Measurements from ENCODE around the gene CGN.

Gene CGN

DNA sequence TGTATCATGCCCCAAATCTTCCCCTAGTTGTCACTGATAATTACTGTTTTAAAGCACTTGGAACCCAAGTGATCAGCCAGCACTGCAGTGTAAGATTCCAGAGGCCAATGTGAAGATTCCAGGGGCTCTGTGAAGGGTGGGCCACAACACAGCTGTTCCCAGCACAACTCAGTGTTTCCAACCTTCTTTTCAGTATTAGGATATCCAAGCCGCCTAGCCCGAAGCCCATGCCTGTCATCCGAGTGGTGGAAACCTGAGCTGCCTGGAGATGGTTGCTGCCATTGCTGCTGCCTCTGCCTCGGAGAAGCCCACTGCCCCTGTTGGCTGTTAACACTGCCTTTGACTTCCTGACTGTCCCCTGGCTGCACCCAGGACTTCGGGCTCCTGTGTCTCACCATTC lies 70.3 kb downstream of the CGN start (continued):
- TF ChIP-seq, protein P1, sequence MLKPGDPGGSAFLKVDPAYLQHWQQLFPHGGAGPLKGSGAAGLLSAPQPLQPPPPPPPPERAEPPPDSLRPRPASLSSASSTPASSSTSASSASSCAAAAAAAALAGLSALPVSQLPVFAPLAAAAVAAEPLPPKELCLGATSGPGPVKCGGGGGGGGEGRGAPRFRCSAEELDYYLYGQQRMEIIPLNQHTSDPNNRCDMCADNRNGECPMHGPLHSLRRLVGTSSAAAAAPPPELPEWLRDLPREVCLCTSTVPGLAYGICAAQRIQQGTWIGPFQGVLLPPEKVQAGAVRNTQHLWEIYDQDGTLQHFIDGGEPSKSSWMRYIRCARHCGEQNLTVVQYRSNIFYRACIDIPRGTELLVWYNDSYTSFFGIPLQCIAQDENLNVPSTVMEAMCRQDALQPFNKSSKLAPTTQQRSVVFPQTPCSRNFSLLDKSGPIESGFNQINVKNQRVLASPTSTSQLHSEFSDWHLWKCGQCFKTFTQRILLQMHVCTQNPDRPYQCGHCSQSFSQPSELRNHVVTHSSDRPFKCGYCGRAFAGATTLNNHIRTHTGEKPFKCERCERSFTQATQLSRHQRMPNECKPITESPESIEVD (tag by site-specific recombination; IDR thresholded peaks at IDR 0.05): no peak
- TF ChIP-seq, protein P2, sequence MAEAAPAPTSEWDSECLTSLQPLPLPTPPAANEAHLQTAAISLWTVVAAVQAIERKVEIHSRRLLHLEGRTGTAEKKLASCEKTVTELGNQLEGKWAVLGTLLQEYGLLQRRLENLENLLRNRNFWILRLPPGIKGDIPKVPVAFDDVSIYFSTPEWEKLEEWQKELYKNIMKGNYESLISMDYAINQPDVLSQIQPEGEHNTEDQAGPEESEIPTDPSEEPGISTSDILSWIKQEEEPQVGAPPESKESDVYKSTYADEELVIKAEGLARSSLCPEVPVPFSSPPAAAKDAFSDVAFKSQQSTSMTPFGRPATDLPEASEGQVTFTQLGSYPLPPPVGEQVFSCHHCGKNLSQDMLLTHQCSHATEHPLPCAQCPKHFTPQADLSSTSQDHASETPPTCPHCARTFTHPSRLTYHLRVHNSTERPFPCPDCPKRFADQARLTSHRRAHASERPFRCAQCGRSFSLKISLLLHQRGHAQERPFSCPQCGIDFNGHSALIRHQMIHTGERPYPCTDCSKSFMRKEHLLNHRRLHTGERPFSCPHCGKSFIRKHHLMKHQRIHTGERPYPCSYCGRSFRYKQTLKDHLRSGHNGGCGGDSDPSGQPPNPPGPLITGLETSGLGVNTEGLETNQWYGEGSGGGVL (tag by site-specific recombination; IDR thresholded peaks at IDR 0.05): no peak
- TF ChIP-seq ZNF48 (tag by site-specific recombination; IDR thresholded peaks at IDR 0.05) (no peak), KLF1 (tag by site-specific recombination; IDR thresholded peaks at IDR 0.05) (no peak)
- TF ChIP-seq, protein P3, sequence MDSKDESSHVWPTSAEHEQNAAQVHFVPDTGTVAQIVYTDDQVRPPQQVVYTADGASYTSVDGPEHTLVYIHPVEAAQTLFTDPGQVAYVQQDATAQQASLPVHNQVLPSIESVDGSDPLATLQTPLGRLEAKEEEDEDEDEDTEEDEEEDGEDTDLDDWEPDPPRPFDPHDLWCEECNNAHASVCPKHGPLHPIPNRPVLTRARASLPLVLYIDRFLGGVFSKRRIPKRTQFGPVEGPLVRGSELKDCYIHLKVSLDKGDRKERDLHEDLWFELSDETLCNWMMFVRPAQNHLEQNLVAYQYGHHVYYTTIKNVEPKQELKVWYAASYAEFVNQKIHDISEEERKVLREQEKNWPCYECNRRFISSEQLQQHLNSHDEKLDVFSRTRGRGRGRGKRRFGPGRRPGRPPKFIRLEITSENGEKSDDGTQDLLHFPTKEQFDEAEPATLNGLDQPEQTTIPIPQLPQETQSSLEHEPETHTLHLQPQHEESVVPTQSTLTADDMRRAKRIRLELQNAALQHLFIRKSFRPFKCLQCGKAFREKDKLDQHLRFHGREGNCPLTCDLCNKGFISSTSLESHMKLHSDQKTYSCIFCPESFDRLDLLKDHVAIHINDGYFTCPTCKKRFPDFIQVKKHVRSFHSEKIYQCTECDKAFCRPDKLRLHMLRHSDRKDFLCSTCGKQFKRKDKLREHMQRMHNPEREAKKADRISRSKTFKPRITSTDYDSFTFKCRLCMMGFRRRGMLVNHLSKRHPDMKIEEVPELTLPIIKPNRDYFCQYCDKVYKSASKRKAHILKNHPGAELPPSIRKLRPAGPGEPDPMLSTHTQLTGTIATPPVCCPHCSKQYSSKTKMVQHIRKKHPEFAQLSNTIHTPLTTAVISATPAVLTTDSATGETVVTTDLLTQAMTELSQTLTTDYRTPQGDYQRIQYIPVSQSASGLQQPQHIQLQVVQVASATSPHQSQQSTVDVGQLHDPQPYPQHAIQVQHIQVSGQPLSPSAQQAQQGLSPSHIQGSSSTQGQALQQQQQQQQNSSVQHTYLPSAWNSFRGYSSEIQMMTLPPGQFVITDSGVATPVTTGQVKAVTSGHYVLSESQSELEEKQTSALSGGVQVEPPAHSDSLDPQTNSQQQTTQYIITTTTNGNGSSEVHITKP (tag by site-specific recombination; IDR thresholded peaks at IDR 0.05): no peak

DNA sequence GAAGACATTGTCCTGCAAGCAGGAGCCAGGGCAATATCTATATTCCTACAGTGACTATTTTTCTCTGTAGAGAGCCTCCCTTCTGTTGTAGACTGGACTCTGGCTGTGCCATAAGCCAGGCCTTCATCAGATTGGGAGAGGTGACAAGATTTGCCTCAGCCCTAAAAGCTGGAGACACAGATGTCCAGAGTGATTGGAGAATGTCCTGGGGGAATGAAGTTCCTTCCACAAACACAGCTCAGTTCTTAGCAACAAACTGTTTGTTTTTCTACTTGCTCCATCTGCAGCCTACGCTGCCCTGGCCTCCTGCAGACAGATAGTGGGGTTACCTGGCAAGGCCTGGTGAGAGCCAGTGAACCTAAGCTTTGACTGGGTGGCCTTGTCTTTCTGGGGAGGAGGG lies 70.7 kb downstream of the CGN start:
- no peak overlapping the region for H3K4me3 ChIP-seq (ENCODE audit: low read depth, low read length)
- ChIA-PET CTCF (interaction anchor here (0.8 kb wide), 1 partner anchor 12 kb away, joined by 5 read pairs; no protein-coding TSS in a partner anchor), POLR2A (interaction anchor here (1.1 kb wide), 1 partner anchor 41 kb away, joined by 7 read pairs; the partner anchor contains the start of gene TUFT1)
- no peak overlapping the region for H3K27ac ChIP-seq (ENCODE audit: extremely low read depth, low read depth, low read length)
- peaks cover 5 to 61% of the 10 kb centered on the region in 2 experiments; a peak in 2 of 3 replicates for H3K36me3 ChIP-seq (ENCODE audit: control insufficient read depth in 2 of 2, insufficient read depth in 1 of 2, low read length in 2 of 2)
- H3K9me3 ChIP-seq (ENCODE audit: control insufficient read depth, insufficient read depth, low read depth, low read length): no peaks in the 10 kb centered on the region
- H3K4me1 ChIP-seq (ENCODE audit: control insufficient read depth, insufficient read depth, low read length): no peaks in the 10 kb centered on the region
- no peak for TF ChIP-seq ZNF610 (tag by site-specific recombination; IDR thresholded peaks at IDR 0.05; ENCODE audit: borderline replicate concordance)
- no peak for TF ChIP-seq YY2 (tag by site-specific recombination; IDR thresholded peaks at IDR 0.05)
- TF ChIP-seq ZNF37A (tag by site-specific recombination; IDR thresholded peaks at IDR 0.05): no peak
- no peak for TF ChIP-seq ZBTB8A (tag by site-specific recombination; IDR thresholded peaks at IDR 0.05)
- TF ChIP-seq SCRT2 (tag by site-specific recombination; IDR thresholded peaks at IDR 0.05): no peak
- no peak for TF ChIP-seq ZNF341 (tag by site-specific recombination; IDR thresholded peaks at IDR 0.05; ENCODE audit: low read depth)
- no peak for TF ChIP-seq PRDM1 (tag by site-specific recombination; IDR thresholded peaks at IDR 0.05)
- TF ChIP-seq ZNF626 (tag by site-specific recombination; IDR thresholded peaks at IDR 0.05): no peak

DNA sequence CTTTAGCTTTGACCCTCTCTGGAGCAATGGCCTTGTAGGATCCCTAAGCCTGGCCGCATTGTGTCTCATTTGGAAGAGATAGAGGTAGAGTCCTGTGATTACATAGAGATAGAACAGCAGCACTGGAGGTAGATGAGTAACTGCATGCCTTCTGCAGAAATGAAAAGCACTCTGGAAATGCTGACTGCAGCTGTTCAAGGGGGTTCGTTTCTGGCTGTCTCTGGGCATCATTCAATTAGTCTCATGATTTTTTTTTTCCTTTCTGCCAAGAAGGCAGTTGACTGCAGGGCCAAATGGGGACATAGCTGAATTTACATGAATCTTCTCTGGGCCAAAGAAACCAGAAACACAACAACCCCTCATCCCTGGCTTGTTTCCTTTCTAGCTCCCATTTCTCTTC lies 72.6 kb downstream of the CGN start:
- Histone ChIP-seq H3K36me3 (ENCODE audit: control insufficient read depth in 2 of 2, insufficient read depth in 1 of 2, low read length in 2 of 2) (peaks cover 5 to 43% of the 10 kb centered on the region in 2 experiments; a peak in 2 of 3 replicates), H3K4me1 (ENCODE audit: control insufficient read depth, insufficient read depth, low read length) (no peaks in the 10 kb centered on the region), H3K9me3 (ENCODE audit: control insufficient read depth, insufficient read depth, low read depth, low read length) (no peaks in the 10 kb centered on the region), H3K27ac (ENCODE audit: extremely low read depth, low read depth, low read length) (no peak overlapping the region), H3K4me3 (ENCODE audit: low read depth, low read length) (no peak overlapping the region)
- POLR2A ChIA-PET: no interaction called here
- CTCF ChIA-PET: interaction anchor here (0.9 to 1.9 kb wide), 2 partner anchors 8 to 10 kb away, joined by 3 to 8 read pairs; no protein-coding TSS in a partner anchor
- TF ChIP-seq, protein P4, sequence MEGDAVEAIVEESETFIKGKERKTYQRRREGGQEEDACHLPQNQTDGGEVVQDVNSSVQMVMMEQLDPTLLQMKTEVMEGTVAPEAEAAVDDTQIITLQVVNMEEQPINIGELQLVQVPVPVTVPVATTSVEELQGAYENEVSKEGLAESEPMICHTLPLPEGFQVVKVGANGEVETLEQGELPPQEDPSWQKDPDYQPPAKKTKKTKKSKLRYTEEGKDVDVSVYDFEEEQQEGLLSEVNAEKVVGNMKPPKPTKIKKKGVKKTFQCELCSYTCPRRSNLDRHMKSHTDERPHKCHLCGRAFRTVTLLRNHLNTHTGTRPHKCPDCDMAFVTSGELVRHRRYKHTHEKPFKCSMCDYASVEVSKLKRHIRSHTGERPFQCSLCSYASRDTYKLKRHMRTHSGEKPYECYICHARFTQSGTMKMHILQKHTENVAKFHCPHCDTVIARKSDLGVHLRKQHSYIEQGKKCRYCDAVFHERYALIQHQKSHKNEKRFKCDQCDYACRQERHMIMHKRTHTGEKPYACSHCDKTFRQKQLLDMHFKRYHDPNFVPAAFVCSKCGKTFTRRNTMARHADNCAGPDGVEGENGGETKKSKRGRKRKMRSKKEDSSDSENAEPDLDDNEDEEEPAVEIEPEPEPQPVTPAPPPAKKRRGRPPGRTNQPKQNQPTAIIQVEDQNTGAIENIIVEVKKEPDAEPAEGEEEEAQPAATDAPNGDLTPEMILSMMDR (tag by site-specific recombination; IDR thresholded peaks at IDR 0.05): no peak
- no peak for TF ChIP-seq ZNF776 (tag by site-specific recombination; IDR thresholded peaks at IDR 0.05; ENCODE audit: borderline replicate concordance)
- no peak for TF ChIP-seq ZNF211 (tag by site-specific recombination; IDR thresholded peaks at IDR 0.05; ENCODE audit: low read depth)
- TF ChIP-seq, protein P5, sequence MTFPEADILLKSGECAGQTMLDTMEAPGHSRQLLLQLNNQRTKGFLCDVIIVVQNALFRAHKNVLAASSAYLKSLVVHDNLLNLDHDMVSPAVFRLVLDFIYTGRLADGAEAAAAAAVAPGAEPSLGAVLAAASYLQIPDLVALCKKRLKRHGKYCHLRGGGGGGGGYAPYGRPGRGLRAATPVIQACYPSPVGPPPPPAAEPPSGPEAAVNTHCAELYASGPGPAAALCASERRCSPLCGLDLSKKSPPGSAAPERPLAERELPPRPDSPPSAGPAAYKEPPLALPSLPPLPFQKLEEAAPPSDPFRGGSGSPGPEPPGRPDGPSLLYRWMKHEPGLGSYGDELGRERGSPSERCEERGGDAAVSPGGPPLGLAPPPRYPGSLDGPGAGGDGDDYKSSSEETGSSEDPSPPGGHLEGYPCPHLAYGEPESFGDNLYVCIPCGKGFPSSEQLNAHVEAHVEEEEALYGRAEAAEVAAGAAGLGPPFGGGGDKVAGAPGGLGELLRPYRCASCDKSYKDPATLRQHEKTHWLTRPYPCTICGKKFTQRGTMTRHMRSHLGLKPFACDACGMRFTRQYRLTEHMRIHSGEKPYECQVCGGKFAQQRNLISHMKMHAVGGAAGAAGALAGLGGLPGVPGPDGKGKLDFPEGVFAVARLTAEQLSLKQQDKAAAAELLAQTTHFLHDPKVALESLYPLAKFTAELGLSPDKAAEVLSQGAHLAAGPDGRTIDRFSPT (tag by site-specific recombination; IDR thresholded peaks at IDR 0.05): no peak
- TF ChIP-seq ZFP37 (tag by site-specific recombination; IDR thresholded peaks at IDR 0.05): no peak
- TF ChIP-seq TCF7L2 (IDR thresholded peaks at IDR 0.05; ENCODE audit: borderline replicate concordance, low read depth, low read length): no peak

Data from HEK293 (cell line).